KOPT-K1 (cell line): ENCODE measurements around the gene DIPK1B.
A peak's percentile ranks its signal among the peaks of the same experiment; 100 is the strongest.
"Not testable (repeated sequence)": the region's sequence is repeated elsewhere in the genome, so short reads cannot be mapped to it uniquely, and the experiment has no call there.

ENCODE experiments used
- H3K27ac ChIP-seq: fragments of 200-600 bp; sonication (generic); 2 replicates; pipeline ENCODE4 v1.5.1; 2016; ENCODE audit warnings: antibody characterized with exemption, mild to moderate bottlenecking, low read depth, low read length; ENCODE audit not compliant: poor library complexity, severe bottlenecking
- H3K36me3 ChIP-seq: fragments of 200-600 bp; sonication (generic); 2 replicates; pipeline ENCODE4 v1.5.1; 2017; ENCODE audit warnings: antibody characterized with exemption, mild to moderate bottlenecking, low read length, moderate library complexity; ENCODE audit not compliant: insufficient read depth
- H3K9me3 ChIP-seq: fragments of 200-600 bp; sonication (generic); 2 replicates; pipeline ENCODE4 v1.5.1; 2017; ENCODE audit warnings: antibody characterized with exemption, low read length, mild to moderate bottlenecking; ENCODE audit not compliant: insufficient read depth, poor library complexity, severe bottlenecking

DIPK1B gene

GRCh38 chr9:136697821-136698526, 14.4 kb upstream of the DIPK1B start:
- H3K27ac ChIP-seq = no peak overlapping the region
- H3K36me3 ChIP-seq = no peaks in the 10 kb centered on the region
- no peaks in the 10 kb centered on the region for H3K9me3 ChIP-seq

DNA sequence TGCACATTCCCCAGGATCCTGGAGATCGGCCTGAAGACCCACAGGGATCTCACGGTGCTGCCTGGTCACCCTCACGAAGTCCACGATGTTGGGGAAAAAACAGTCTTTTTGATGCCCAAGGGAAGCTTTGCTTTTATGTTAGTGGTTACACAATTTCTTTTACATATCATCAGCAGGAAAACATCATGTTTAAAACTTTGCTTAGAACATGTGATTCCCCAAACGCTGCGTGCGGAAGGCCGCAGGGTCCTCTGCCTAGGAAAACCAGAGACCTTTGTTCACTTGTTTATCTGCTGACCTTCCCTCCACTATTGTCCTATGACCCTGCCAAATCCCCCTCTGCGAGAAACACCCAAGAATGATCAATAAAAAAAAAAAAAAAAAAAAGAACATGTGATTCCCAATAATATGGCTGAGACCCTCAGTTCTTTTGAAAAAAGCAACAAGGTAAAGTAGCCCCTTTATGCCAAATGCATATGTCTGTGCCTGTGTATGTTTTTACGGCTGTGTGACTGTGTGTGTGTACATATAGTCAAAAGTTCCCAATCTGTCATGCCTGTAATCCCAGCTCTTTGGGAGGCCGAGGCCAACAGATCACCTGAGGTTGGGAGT, 13.6 kb upstream of the DIPK1B start:
- Histone ChIP-seq H3K36me3 (no peaks in the 10 kb centered on the region), H3K9me3 (no peaks in the 10 kb centered on the region), H3K27ac (no peak overlapping the region)

DNA sequence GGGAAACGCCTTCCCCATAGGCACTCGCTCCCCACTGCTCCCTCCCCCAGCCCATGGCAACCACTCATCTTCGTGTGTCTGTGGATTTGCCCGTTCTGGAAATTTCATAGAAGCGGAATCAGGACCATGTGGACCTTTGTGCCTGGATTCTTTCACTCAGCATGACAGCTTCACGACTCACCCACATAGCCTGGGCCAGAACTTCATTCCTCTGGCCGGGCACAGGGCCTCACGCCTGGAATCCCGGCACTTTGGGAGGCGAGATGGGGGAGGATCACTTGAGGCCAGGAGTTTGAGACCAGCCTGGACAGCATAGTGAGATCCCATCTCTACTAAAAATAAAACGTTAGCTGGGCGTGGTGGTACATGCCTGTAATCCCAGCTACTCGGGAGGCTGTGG, 12.1 kb upstream of the DIPK1B start:
- Histone ChIP-seq H3K27ac (peak overlapping the region; percentile 58), H3K36me3 (no peaks in the 10 kb centered on the region), H3K9me3 (no peaks in the 10 kb centered on the region)

GRCh38 chr9:136700959-136701667, 11.3 kb upstream of the DIPK1B start:
- H3K36me3 ChIP-seq = no peaks in the 10 kb centered on the region
- peak overlapping the region; percentile 58 for H3K27ac ChIP-seq
- H3K9me3 ChIP-seq = no peaks in the 10 kb centered on the region

DNA sequence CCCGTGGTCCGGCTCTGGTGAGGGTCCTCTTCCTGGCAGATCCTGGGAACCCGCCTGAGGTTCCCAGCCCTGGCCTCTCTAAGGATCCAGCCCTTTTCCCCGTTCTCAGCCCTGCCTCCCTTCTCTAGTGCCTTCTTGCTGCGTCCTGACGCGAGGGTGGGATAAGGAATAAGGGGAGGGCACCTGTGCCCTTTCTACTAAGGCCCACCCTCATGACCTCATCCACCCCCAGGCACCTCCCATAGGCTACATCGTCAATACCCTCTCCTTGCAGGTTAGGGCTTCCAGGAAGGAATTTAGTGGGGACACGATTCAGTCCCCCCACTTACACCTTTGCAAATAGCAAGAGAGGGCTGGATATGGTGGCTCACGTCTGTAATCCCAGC, 10.7 kb upstream of the DIPK1B start:
- peak overlapping the region; percentile 58 for H3K27ac ChIP-seq
- no peaks in the 10 kb centered on the region for H3K36me3 ChIP-seq
- no peaks in the 10 kb centered on the region for H3K9me3 ChIP-seq

DNA sequence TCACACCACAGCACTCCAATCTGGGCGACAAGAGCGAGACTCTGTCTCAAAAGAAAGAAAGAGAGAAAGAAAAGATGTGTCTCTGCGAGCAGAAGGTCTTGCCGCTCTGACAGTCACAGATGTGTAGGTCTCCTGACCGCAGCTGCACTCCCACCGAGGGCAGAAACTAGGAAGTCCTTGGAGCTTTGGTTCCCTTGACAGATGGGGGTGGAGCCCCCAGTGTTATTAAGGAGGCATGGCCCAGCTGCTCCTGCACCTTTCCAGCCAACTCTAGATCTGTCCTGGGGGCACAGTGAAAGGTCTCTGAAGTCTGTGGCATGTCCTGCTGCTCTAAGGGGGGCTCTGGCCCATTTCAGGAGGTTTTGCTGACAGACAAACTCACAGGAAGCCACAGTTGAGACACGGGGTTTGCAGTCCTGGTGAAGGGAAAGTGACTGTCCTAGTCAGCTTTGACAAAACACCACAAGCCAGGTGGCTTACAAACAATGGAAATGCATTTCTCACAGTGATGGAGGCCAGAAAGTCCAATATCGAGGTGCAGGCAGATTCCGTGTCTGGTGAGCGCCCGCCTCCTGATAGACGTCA, 9.0 kb upstream of the DIPK1B start:
- no peaks in the 10 kb centered on the region for H3K36me3 ChIP-seq
- no peaks in the 10 kb centered on the region for H3K9me3 ChIP-seq
- peak overlapping the region; percentile 50 for H3K27ac ChIP-seq

DNA sequence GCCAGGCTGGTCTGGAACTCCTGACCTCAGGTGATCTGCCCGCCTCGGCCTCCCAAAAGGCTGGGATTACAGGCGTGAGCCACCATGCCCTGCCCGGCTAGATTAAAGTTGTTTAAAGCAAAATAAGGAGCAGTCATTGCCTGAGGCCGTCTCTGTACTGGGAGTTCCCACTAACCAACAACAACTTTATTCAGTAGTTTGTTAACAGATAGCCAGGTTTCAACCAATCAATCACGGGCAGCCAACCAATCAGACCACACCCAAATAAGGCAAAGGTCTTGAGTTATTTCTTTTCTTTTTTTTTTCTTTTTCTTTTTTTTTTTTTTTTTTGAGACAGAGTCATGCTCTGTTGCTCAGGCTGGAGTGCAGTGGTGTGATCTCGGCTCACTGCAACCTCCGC, 7.6 kb upstream of the DIPK1B start:
- not testable (repeated sequence) for H3K36me3 ChIP-seq, H3K27ac ChIP-seq, H3K9me3 ChIP-seq

DNA sequence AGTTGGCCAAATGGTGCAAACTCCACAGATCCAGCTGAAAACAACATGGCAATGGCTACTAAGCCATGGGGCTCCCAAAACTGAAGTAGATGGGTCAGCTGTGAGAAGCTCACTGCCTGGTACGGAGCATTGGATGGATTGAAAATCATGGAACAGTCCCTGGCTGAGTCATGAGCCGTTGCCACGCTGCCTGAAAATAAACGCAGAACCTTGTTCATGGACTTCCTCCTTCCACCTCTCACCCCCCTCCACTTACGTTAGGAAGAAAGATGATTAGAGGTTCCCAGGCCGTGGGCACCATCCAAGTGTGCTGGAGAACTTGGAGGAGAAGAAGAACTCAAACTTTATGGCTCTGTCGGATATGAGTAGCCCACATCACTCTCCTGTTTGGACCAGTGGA, 6.8 kb upstream of the DIPK1B start:
- no peaks in the 10 kb centered on the region for H3K9me3 ChIP-seq
- H3K36me3 ChIP-seq = no peaks in the 10 kb centered on the region
- no peak overlapping the region for H3K27ac ChIP-seq

DNA sequence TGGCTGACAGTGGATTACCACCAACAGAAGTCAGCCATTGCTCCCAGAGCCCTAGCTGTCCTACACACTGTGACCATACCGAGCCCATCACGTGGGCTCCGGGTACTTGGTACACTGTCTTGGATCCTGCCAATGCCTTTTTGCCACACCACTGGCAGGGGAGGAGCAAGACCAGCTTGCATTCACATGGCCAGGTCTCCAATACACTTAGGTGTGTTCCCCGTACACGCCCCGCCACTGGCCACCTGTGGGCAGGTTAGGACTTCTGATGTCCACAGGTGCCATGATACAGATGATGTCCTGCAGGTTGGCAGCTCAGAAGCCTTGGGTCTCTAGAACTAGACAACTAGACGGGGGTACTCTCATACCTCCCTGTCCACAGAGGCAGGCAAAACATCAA, 5.4 kb upstream of the DIPK1B start:
- Histone ChIP-seq H3K36me3 (no peaks in the 10 kb centered on the region), H3K9me3 (no peaks in the 10 kb centered on the region), H3K27ac (no peak overlapping the region)

- Histone ChIP-seq H3K9me3 (no peaks in the 10 kb centered on the region), H3K27ac (no peak overlapping the region), H3K36me3 (no peaks in the 10 kb centered on the region)
These were observed 4.4 kb upstream of the DIPK1B start for GRCh38 chr9:136707849-136708517.

GRCh38 chr9:136709454-136710109, 2.8 kb upstream of the DIPK1B start:
- H3K36me3 ChIP-seq = no peaks in the 10 kb centered on the region
- no peaks in the 10 kb centered on the region for H3K9me3 ChIP-seq
- H3K27ac ChIP-seq = no peak overlapping the region

DNA sequence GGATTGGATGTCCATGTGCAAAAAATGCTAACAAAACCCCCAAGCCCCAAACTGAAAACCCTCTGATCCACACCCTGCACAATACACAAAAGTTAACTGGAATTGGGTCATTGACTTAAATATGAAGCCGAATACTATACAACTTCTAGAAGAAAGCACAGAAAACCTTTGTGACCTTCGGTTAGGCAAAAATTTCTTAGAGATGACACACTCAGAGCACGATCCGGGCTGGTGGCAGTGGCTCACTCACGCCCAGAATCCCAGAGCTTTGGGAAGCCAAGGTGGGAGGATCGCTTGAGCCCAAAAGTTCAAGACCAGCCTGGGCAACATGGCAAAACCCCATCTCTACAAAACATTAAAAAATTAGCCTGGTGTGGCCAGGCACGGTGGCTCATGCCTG, 1.8 kb upstream of the DIPK1B start:
- Histone ChIP-seq H3K36me3 (no peaks in the 10 kb centered on the region), H3K27ac (no peak overlapping the region), H3K9me3 (no peaks in the 10 kb centered on the region)

- not testable (repeated sequence) for H3K36me3 ChIP-seq, H3K9me3 ChIP-seq, H3K27ac ChIP-seq
These were observed 1.1 kb upstream of the DIPK1B start for GRCh38 chr9:136711219-136711648.

- Histone ChIP-seq H3K36me3 (no peaks in the 10 kb centered on the region), H3K27ac (peak overlapping the region; percentile 18), H3K9me3 (no peaks in the 10 kb centered on the region)
These were observed 545 bp downstream of the DIPK1B start for GRCh38 chr9:136712690-136713544.
